Amygdala (tissue), 56 donors: Measurements from ENCODE around the gene REEP3.

ENCODE experiments used
- DNase-seq, 56 donors: peaks; one replicate each; lab custom pipeline; 2025; lab: John Stamatoyannopoulos, UW

The REEP3 gene

GRCh38 chr10:63505562-63505961, 15.6 kb upstream of the REEP3 start:
- DNase-seq: no peak

DNA sequence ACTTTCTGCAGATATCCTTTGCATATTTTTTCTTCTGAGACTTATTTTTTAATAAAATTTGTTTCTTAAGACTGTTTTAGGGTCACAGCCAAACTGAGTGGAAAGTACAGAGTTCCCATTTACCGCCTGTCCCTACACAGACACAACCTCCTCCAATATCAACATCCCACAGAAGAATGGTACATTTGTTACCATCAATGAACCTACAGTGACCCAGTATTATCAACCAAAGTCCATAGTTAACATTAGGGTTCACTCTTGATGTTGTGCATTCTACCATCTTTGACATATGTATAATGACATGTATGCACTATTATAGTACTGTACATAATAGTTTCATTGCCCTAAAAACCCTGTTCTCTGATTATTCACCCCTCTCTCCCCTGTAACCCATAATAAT, 14.6 kb upstream of the REEP3 start:
- DNase-seq: no peak

DNA sequence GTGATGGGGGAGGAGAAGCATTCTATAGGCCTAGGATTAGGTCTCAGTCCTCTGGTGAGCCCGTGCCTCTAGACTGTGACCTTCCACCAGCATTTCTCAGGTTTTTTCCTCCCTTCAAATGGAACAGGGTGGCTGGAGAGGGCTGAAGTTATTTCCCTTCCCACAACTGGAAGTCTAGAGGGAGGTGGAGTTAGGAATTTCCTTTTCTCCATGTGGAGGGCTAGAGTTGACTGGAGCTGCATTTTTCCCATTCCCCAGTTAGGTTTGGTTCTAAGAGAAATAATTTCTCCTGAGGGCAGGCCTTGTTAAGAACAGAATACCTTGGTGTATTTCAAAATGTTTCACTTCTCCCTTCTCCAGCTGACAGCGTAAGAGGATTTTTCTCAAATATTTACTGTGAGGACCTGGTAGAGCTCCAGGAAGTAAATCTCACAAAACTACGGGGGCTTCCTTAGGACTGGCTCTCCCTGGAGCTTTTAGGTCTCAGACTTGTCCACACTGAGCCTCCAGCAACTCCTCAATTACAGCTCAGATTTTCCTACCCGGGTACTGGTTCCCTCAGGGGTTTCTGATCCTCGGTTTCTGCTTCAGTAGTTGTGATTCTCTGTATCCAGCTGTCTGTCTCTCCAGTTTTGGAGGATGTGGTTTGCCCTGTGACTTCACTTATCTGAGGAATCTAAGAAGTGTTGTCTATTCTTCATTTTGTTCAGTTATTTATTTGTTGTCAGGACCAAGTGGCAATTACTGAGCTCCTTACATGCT, 6.0 kb upstream of the REEP3 start:
- no peak for DNase-seq

GRCh38 chr10:63516207-63516606, 5.0 kb upstream of the REEP3 start:
- no peak for DNase-seq

DNA sequence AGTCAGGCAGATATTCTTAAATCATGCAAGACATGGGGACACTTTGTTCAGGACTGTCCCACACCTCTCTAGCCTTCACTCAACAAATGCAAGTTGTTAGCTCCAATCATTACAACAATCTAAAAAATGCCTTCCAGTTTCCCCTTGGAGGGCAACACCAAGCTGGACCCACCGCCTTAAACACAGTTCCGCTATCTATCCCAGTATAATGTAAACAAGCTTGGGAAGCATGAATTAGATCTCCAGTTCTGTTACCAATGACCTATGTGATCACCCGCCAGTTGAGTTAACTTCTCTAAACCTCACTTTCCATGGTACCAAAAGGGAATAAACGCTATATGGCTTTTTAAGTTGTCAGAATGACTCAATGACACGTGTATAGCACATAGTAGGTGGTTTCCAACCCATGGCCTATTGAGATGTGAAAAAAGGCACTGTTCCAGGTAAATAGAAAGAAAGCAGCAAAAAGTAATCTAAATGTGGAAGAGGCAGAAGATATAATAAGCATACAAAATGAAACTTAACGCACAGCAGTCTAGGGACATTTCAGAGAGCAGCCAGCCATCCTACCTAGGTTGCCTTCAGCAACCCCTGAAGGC, 2.4 kb upstream of the REEP3 start:
- DNase-seq: no peak

DNA sequence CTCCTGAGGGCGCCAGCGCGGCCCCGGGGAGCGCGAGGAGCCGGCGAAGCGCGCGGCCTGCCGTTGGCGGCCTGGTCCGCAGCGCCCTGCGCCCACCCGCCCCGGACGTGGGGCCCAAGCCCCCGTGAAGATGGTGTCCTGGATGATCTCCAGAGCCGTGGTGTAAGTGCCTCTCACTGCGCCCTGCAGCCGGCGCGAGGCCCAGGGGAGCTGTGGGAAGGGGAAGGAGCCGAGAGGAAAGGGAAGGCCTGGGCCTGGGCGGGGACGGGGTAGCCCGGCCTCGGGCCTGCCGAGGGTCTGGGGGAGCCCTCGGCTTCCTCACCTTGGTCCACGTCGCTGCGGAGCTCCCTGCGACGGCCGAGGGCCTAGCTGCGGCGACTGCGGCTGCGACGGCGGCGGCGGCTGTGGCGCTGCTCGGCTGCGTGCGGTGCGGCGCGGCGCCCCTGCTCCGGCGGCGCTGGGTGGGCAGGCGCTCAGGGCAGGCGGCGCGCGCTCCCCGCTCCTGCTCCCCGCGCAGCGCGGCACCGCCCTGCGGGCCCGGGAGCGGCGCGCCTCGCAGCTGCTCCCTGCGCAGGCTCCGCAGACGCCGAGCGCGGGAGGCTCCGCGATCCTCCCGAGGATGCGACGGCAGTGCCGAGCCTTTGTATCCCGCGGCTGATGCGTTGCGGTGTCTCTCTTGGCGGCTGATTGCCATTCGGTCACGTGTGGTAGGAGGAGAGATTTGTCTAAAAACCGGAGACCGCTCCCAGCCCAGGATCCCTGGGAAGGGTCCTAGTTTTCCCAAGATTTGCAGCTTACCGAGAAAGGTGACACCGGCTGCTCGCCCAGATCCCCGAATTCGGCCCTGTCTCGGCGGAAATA, 445 bp downstream of the REEP3 start:
- peak in 51 of 56 donors; percentile 23 to 89 (median 64) for DNase-seq

DNA sequence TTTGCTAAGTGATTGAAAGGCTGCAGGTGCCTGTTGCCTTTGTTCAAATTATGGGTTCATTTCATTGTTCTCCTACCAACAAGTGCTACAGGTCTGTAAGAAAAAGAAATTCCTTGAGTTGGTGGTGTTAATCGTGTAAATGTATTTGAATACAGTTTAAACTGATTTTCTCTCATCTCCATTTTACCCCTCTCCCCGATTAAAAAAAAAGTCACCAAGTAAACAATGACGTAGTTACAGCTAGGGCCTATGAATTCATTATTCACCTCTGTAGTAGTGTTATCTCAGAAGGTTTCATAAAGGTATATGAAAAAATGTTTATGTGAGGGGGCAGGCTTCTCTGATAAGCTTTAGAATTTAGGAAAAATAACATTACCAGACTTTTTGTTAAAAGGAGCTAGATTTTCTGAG, 1.1 kb downstream of the REEP3 start:
- DNase-seq: no peak

DNA sequence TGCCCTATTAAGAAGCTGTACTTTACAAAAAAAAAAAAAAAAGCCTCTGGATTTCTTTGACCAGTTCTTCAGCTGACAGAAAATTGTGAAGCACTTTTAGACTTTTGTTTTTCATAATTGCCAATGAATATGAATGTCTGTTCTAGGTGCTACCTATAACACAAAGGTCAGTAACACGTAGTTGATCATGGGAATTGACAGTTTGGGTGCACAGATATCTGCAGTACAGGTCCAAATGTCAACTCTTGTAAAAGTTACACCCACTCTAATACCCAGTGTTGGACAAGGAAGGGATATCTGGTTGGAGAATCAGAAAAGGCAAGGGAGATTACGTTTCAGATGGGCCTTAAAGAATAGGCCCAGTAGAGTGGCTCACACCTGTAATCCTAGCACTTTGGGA, 1.8 kb downstream of the REEP3 start:
- no peak for DNase-seq

- DNase-seq: no peak
Observed at GRCh38 chr10:63525021-63525420, 3.8 kb downstream of the REEP3 start.

GRCh38 chr10:63527401-63527800, 6.2 kb downstream of the REEP3 start:
- DNase-seq: no peak

DNA sequence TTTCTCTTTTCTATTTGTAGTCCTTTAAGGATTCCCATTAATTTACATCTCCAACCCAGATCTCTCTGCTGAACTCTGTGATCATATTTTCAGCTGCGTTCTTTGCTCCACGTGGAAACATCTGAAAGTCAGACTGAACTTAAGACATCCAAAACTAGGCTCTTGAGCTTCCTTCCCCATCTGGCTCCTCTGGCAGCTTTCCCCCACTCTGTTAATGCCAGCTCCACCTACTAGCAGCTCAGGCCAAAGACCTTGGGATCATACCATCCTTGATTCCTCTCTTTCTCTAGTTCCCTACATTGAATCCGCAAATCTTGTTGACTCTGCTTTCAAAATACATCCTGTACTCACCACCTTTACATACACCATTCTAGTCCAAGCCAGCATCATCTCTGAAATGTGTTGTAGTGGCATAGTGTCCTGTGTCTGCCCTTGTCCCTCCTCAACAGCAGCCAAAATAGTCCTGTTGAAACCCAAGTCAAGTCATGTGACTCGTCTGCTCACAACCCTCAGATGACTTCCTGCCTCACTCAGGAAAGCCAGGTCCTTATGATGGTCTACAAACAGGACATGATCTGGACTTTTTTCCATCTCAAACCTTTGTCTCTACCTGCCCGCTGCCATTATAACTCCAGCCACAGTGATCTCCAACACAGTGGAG, 7.0 kb downstream of the REEP3 start:
- DNase-seq: no peak

DNA sequence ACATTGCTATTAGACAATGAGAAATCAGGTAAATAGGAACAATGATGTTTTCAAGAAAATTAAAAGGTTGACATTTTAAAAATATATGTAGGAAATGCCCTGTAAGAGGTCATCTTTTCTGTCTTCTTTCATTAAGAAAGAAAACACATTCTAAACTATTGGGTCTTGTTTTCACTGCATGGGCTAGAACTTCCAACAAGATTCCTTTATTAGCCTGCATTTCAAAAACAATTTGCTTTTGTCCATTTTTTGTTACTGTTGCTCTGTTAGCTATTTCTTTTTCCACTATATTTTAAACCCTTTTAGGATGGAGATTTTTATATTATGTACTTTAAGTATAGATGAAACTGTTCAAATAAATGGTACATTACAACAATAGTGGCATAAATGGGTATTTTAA, 9.2 kb downstream of the REEP3 start:
- DNase-seq: no peak

DNA sequence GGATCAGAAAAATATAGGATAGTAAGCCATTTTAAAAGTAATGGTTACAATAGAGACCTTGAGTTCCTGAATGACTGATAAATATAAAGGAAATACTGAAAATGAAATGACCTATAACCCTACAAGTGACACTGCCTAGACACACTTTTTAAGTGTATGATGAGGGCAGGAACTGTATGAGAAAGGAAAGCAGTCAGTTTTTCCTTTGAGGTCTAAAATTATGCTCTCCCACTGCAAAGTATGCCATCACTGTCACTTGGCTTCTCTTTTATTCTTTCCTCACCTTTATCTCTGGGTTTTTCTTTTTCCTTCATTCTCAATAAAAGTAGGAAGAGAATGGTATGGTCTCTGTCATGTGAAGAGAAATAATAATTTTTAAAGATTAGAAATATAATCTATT, 13.5 kb downstream of the REEP3 start:
- no peak for DNase-seq

- no peak for DNase-seq
Observed at GRCh38 chr10:63536698-63537097, 15.5 kb downstream of the REEP3 start.

DNA sequence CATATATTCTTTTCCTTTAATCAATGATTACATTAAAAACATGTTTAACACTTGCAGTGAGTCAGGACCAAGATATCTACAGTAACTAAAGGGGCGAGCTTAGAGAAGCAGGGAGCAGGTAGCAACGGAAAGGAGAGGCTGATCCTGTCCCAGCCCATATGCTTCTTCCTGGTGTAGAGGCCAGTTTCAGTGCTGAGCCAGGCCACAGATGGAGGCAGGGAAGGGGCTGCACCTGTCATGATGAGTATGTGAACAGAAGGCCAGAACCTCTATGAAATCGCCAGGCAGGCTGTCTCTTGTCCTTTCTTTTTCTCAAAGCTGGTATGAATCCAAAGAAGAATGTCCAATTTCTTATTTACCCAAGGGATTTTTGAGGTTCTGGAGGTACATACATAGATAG, 16.3 kb downstream of the REEP3 start:
- no peak for DNase-seq

- DNase-seq: no peak
Observed at GRCh38 chr10:63539377-63539776, 18.2 kb downstream of the REEP3 start.

DNA sequence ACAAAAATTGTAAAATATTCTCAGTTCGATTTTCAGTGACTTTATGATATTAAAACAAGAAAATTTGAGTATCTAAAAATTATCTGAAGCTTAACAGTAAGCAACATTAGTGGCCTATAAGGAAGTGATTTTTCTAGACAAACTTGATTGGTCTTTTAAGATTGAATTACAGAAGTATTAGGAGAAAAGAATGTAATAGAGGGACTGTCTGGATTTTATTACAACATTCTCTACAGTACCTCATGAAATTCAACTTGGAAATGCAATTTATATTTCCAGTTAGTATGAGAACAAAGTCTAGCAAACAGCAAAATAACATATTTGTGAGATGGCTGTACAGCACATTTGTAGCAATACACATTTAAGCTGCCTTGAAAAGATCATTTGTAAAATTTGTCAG, 18.8 kb downstream of the REEP3 start:
- no peak for DNase-seq

DNA sequence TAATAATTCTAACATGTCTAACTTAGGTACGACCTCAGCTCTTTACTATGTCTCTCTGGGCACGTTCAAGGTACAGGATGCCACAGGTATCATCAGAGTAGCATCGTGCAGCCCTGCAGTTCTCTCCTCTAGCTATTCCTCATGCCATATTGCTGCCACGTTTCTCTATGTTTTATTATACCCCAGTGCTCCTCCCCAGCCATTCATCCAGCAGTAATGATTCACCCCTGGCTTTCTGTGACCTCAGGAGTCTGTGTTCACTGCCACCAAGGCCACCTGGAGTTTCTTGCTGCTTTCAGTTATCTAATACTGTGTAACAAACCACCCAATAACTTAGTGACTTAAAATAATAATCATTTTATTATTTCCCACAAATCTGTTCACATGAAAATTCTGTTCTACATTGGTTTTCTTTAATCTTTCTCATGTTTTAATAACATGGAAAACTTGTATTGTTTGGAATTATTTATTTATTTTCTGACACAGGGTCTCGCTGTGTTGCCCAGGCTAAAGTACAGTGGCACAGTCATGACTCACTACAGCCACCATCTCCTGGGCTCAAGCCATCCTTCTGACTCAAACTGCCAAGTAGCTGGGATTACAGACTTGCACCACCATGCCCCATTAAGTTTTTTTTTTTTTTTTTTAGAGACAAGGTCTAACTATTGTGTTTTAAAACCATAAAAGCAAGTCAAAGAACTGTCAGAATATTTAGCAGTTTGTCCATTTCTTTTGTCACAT, 21.8 kb downstream of the REEP3 start:
- no peak for DNase-seq

DNA sequence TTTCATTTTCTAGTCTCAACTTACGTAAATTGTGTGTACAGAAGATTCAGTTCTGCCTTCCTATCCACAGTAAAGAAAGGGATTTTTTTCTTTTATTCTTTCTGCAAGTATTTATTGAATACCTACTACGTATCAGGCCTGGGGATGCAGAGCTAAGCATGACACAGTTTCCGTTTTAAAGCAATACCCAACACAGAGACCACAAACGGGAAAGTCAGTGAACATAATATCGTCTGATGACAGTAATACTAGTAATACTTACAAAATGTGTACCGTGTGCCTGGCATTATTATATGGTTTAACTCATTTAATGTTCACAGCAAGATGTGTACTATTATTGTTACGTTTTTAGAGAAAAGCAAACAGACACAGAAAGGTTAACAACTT, 22.4 kb downstream of the REEP3 start:
- DNase-seq: no peak

- no peak for DNase-seq
Observed at GRCh38 chr10:63544418-63544817, 23.2 kb downstream of the REEP3 start.
